HG03097 (cell line): Measurements from ENCODE around the gene PREX1.

ENCODE experiments used
- ATAC-seq: cut with Tn5 transposase; IDR thresholded peaks from one replicate; pipeline ENCODE4 v1.9.1; 2021; ENCODE audit not compliant: unreplicated experiment, low FRiP score

Gene PREX1

GRCh38 chr20:48724382-48724781 is 103.4 kb downstream of the PREX1 start:
- no peak for ATAC-seq

- ATAC-seq = no peak
Observed at GRCh38 chr20:48723308-48724264, 104.2 kb downstream of the PREX1 start.

GRCh38 chr20:48722737-48723191 is 105.0 kb downstream of the PREX1 start:
- no peak for ATAC-seq

- ATAC-seq = no peak
Observed at GRCh38 chr20:48722002-48722731, 105.6 kb downstream of the PREX1 start.

GRCh38 chr20:48721324-48722001 is 106.3 kb downstream of the PREX1 start:
- ATAC-seq = no peak

GRCh38 chr20:48720256-48720985 is 107.4 kb downstream of the PREX1 start:
- no peak for ATAC-seq

GRCh38 chr20:48719598-48720255 is 108.1 kb downstream of the PREX1 start:
- ATAC-seq = no peak

GRCh38 chr20:48718786-48719578 is 108.8 kb downstream of the PREX1 start:
- ATAC-seq = no peak

GRCh38 chr20:48717680-48718223 is 110.0 kb downstream of the PREX1 start:
- ATAC-seq = no peak

- no peak for ATAC-seq
Observed at GRCh38 chr20:48717095-48717672, 110.6 kb downstream of the PREX1 start.

- no peak for ATAC-seq
Observed at GRCh38 chr20:48716541-48716940, 111.3 kb downstream of the PREX1 start.

- ATAC-seq = no peak
Observed at GRCh38 chr20:48716086-48716485, 111.7 kb downstream of the PREX1 start.

- ATAC-seq = no peak
Observed at GRCh38 chr20:48714764-48715163, 113.0 kb downstream of the PREX1 start.

- no peak for ATAC-seq
Observed at GRCh38 chr20:48711696-48712464, 115.9 kb downstream of the PREX1 start.

GRCh38 chr20:48711044-48711428 is 116.8 kb downstream of the PREX1 start:
- no peak for ATAC-seq

GRCh38 chr20:48710341-48711043 is 117.3 kb downstream of the PREX1 start:
- no peak for ATAC-seq

GRCh38 chr20:48709744-48710143 is 118.1 kb downstream of the PREX1 start:
- no peak for ATAC-seq
